ENCODE results near the gene MAN2A1.

The MAN2A1 gene

DNA sequence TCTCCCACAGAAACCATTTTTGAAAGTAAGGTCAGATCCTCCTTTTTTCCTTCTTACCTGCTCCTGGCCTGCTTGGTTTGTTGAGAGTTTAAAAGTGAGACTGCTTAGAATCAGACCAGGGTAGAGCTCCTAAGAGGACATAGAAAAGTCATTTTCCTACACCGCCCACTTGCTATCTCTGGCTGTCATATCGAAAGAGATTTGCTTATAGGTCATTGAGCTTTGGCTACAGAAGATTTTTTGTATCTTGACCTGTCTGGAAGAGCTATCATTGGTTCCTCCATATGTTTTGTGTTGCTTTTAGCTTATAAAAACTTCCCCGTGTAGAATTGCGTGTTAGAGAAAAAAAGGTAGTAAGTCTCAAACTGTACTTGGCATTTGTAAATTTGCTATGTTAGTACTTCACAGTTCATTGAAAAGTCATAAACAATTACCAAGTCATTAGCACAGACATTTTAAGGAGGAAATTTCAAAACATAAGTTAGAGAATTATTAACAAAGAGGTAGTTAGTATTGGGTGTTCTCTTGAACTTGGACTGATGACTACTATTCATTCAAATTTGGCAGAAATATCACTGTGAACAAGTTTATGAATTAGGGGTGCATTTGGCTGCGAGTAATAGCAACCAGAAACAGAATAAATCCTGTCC, 96.6 kb downstream of the MAN2A1 start:
- no peak overlapping the region for H2BK5ac ChIP-seq (ENCODE audit: low read depth, low read length, poor library complexity)
- no peaks in the 10 kb centered on the region for H3K36me3 ChIP-seq (ENCODE audit: control insufficient read depth in 1 of 2, insufficient read depth in 2 of 2, low read length in 2 of 2)
- H3K27ac ChIP-seq (ENCODE audit: low read depth, low read length) = no peak overlapping the region
- no peak overlapping the region for H3K23ac ChIP-seq (ENCODE audit: low read length)
- no peak overlapping the region for H3K4me3 ChIP-seq (ENCODE audit: low read depth, low read length)
- H4K12ac ChIP-seq (ENCODE audit: low read depth, low read length) = no peak overlapping the region
- no peaks in the 10 kb centered on the region for H3K79me1 ChIP-seq (ENCODE audit: low read length)
- H2BK120ac ChIP-seq (ENCODE audit: insufficient read depth, low read length, poor library complexity) = no peak overlapping the region
- H3K9ac ChIP-seq (ENCODE audit: low read length) = no peak overlapping the region
- H2AK5ac ChIP-seq (ENCODE audit: low read length) = no peak overlapping the region
- no peak overlapping the region for H2BK12ac ChIP-seq (ENCODE audit: low read length)
- H4K8ac ChIP-seq (ENCODE audit: low read depth, low read length) = no peak overlapping the region
- H4K91ac ChIP-seq (ENCODE audit: low read depth, low read length) = no peak overlapping the region
- no peak overlapping the region for H3K18ac ChIP-seq (ENCODE audit: low read length)
- H3K79me2 ChIP-seq (ENCODE audit: control insufficient read depth, insufficient read depth, low read length, poor library complexity) = no peaks in the 10 kb centered on the region
- no CpG with 5 or more reads among the region's 5 CpGs for WGBS (ENCODE audit: extremely low coverage, insufficient coverage, insufficient read length)
- H3K4me2 ChIP-seq (ENCODE audit: low read length) = no peak overlapping the region
- no peaks in the 10 kb centered on the region for H3K4me1 ChIP-seq (ENCODE audit: control insufficient read depth in 1 of 2, insufficient read depth in 2 of 2, low read length in 2 of 2)
- DNase-seq = no peak
- H3K9me3 ChIP-seq (ENCODE audit: insufficient read depth, low read depth, low read length) = no peaks in the 10 kb centered on the region
- H3K4ac ChIP-seq (ENCODE audit: low read depth, low read length) = no peak overlapping the region
- no peak overlapping the region for H2AFZ ChIP-seq (ENCODE audit: insufficient read depth, low read length, poor library complexity)
- H3K27me3 ChIP-seq (ENCODE audit: insufficient read depth, low read length) = no peaks in the 10 kb centered on the region
- no peak overlapping the region for H3K14ac ChIP-seq (ENCODE audit: low read length)

DNA sequence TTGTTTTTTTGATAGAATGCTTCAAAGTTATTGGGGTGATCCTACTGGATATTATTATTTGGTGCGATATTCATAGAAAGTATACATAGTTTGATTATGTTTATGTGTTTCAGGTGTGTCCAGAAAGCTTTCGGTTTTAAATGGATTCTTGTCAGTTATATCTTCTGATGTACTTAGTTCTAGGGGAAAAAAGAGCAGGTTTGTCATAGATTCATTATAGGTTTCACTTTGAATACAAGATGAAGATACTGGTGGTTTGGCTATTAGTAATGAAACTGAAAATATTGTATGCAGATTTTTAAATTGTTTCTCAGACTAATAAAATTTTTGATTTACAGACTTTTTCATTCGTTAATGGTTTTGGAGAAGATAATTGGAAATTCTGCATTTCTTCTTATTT, 98.9 kb downstream of the MAN2A1 start:
- Histone ChIP-seq H3K18ac (ENCODE audit: low read length) (no peak overlapping the region), H3K4me3 (ENCODE audit: low read depth, low read length) (no peak overlapping the region), H3K9ac (ENCODE audit: low read length) (no peak overlapping the region), H3K36me3 (ENCODE audit: control insufficient read depth in 1 of 2, insufficient read depth in 2 of 2, low read length in 2 of 2) (peaks cover 0 to 5% of the 10 kb centered on the region in 2 experiments), H3K27ac (ENCODE audit: low read depth, low read length) (no peak overlapping the region), H3K4me2 (ENCODE audit: low read length) (no peak overlapping the region), H3K27me3 (ENCODE audit: insufficient read depth, low read length) (no peaks in the 10 kb centered on the region), H2BK12ac (ENCODE audit: low read length) (no peak overlapping the region), H3K79me2 (ENCODE audit: control insufficient read depth, insufficient read depth, low read length, poor library complexity) (no peaks in the 10 kb centered on the region), H2BK120ac (ENCODE audit: insufficient read depth, low read length, poor library complexity) (no peak overlapping the region), H4K12ac (ENCODE audit: low read depth, low read length) (no peak overlapping the region), H3K79me1 (ENCODE audit: low read length) (no peaks in the 10 kb centered on the region), H2AFZ (ENCODE audit: insufficient read depth, low read length, poor library complexity) (no peak overlapping the region), H4K8ac (ENCODE audit: low read depth, low read length) (no peak overlapping the region), H3K23ac (ENCODE audit: low read length) (no peak overlapping the region), H3K9me3 (ENCODE audit: insufficient read depth, low read depth, low read length) (no peaks in the 10 kb centered on the region), H2AK5ac (ENCODE audit: low read length) (no peak overlapping the region), H3K14ac (ENCODE audit: low read length) (no peak overlapping the region), H2BK5ac (ENCODE audit: low read depth, low read length, poor library complexity) (no peak overlapping the region), H3K4me1 (ENCODE audit: control insufficient read depth in 1 of 2, insufficient read depth in 2 of 2, low read length in 2 of 2) (no peaks in the 10 kb centered on the region), H4K91ac (ENCODE audit: low read depth, low read length) (no peak overlapping the region), H3K4ac (ENCODE audit: low read depth, low read length) (no peak overlapping the region)
- WGBS (ENCODE audit: extremely low coverage, insufficient coverage, insufficient read length) = no CpG with 5 or more reads among the region's 3 CpGs
- DNase-seq = no peak

- Histone ChIP-seq H2BK5ac (ENCODE audit: low read depth, low read length, poor library complexity) (no peak overlapping the region), H3K4me2 (ENCODE audit: low read length) (no peak overlapping the region), H3K18ac (ENCODE audit: low read length) (no peak overlapping the region), H3K79me1 (ENCODE audit: low read length) (no peaks in the 10 kb centered on the region), H3K4ac (ENCODE audit: low read depth, low read length) (no peak overlapping the region), H3K9ac (ENCODE audit: low read length) (no peak overlapping the region), H2BK12ac (ENCODE audit: low read length) (no peak overlapping the region), H3K23ac (ENCODE audit: low read length) (no peak overlapping the region), H4K8ac (ENCODE audit: low read depth, low read length) (no peak overlapping the region), H3K4me3 (ENCODE audit: low read depth, low read length) (no peak overlapping the region), H2AK5ac (ENCODE audit: low read length) (no peak overlapping the region), H3K79me2 (ENCODE audit: control insufficient read depth, insufficient read depth, low read length, poor library complexity) (no peaks in the 10 kb centered on the region), H3K9me3 (ENCODE audit: insufficient read depth, low read depth, low read length) (no peaks in the 10 kb centered on the region), H2AFZ (ENCODE audit: insufficient read depth, low read length, poor library complexity) (no peak overlapping the region), H4K91ac (ENCODE audit: low read depth, low read length) (no peak overlapping the region), H2BK120ac (ENCODE audit: insufficient read depth, low read length, poor library complexity) (no peak overlapping the region), H3K4me1 (ENCODE audit: control insufficient read depth in 1 of 2, insufficient read depth in 2 of 2, low read length in 2 of 2) (no peaks in the 10 kb centered on the region), H4K12ac (ENCODE audit: low read depth, low read length) (no peak overlapping the region), H3K27me3 (ENCODE audit: insufficient read depth, low read length) (no peaks in the 10 kb centered on the region), H3K14ac (ENCODE audit: low read length) (no peak overlapping the region), H3K36me3 (ENCODE audit: control insufficient read depth in 1 of 2, insufficient read depth in 2 of 2, low read length in 2 of 2) (peaks cover 0 to 9% of the 10 kb centered on the region in 2 experiments), H3K27ac (ENCODE audit: low read depth, low read length) (no peak overlapping the region)
- WGBS (ENCODE audit: extremely low coverage, insufficient coverage, insufficient read length) = no CpG with 5 or more reads among the region's 1 CpG
- no peak for DNase-seq
These were observed 102.9 kb downstream of the MAN2A1 start for GRCh38 chr5:109792613-109793012.

GRCh38 chr5:109803854-109804253, 114.1 kb downstream of the MAN2A1 start:
- no peak overlapping the region for H3K27ac ChIP-seq (ENCODE audit: low read depth, low read length)
- H3K9me3 ChIP-seq (ENCODE audit: insufficient read depth, low read depth, low read length) = no peaks in the 10 kb centered on the region
- no peak overlapping the region for H2BK120ac ChIP-seq (ENCODE audit: insufficient read depth, low read length, poor library complexity)
- H2BK5ac ChIP-seq (ENCODE audit: low read depth, low read length, poor library complexity) = no peak overlapping the region
- H4K12ac ChIP-seq (ENCODE audit: low read depth, low read length) = no peak overlapping the region
- no peak overlapping the region for H2BK12ac ChIP-seq (ENCODE audit: low read length)
- H3K4ac ChIP-seq (ENCODE audit: low read depth, low read length) = no peak overlapping the region
- H3K79me1 ChIP-seq (ENCODE audit: low read length) = no peaks in the 10 kb centered on the region
- no peak overlapping the region for H3K23ac ChIP-seq (ENCODE audit: low read length)
- no peak overlapping the region for H3K14ac ChIP-seq (ENCODE audit: low read length)
- no peak overlapping the region for H3K4me3 ChIP-seq (ENCODE audit: low read depth, low read length)
- no peaks in the 10 kb centered on the region for H3K4me1 ChIP-seq (ENCODE audit: control insufficient read depth in 1 of 2, insufficient read depth in 2 of 2, low read length in 2 of 2)
- H4K8ac ChIP-seq (ENCODE audit: low read depth, low read length) = no peak overlapping the region
- no peak overlapping the region for H3K18ac ChIP-seq (ENCODE audit: low read length)
- no peaks in the 10 kb centered on the region for H3K79me2 ChIP-seq (ENCODE audit: control insufficient read depth, insufficient read depth, low read length, poor library complexity)
- H2AK5ac ChIP-seq (ENCODE audit: low read length) = no peak overlapping the region
- peaks cover 3 to 10% of the 10 kb centered on the region in 2 experiments for H3K36me3 ChIP-seq (ENCODE audit: control insufficient read depth in 1 of 2, insufficient read depth in 2 of 2, low read length in 2 of 2)
- H3K4me2 ChIP-seq (ENCODE audit: low read length) = no peak overlapping the region
- no peak overlapping the region for H3K9ac ChIP-seq (ENCODE audit: low read length)
- WGBS (ENCODE audit: extremely low coverage, insufficient coverage, insufficient read length) = no CpG with 5 or more reads among the region's 2 CpGs
- no peak for DNase-seq
- H4K91ac ChIP-seq (ENCODE audit: low read depth, low read length) = no peak overlapping the region
- no peak overlapping the region for H2AFZ ChIP-seq (ENCODE audit: insufficient read depth, low read length, poor library complexity)
- H3K27me3 ChIP-seq (ENCODE audit: insufficient read depth, low read length) = no peaks in the 10 kb centered on the region

All from trophoblast cell (in vitro differentiated cells and primary cell).